ENCODE data around the gene CCR7.

Gene CCR7

DNA sequence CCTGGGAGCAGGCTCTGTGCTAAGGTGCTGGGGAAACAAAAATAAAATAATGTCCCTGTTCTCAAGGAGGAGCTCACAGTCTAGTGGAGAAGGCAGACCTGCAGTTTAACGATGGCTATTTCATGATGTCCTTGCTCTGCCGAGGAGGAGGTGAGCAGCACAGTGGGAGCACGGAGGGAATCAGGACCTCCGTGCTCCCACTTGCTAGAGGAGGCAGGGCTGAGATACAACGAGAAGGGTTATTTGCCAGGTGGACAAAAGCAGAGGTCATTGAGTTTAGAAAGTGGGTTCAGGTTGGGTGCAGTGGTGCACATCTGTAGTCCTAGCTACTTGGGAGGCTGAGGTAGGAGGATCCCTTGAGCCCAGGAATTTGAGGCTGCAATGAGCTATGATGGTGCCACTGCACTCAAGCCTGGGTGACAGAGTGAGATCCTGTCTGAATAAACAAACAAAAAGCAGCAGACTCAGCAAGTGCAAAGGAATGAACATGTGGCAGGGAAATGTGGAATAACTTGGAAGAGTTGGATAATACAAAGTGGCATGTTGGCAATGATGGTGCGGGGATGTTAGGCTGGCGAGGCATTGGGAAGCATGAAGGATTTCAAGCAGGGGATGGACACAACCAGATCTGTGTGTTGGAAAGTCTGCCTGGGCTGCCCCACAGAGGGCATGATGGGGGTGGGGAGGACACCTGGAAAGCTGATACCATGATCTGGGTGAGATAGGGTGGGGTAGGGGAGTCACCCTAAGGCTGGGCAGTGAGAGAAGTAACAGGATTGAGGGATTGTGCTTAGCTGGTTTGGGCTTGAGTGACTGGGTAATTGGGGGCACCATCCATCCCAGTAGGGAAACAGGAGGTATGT, 51.0 kb downstream of the CCR7 start:
- TF ChIP-seq, protein P1, sequence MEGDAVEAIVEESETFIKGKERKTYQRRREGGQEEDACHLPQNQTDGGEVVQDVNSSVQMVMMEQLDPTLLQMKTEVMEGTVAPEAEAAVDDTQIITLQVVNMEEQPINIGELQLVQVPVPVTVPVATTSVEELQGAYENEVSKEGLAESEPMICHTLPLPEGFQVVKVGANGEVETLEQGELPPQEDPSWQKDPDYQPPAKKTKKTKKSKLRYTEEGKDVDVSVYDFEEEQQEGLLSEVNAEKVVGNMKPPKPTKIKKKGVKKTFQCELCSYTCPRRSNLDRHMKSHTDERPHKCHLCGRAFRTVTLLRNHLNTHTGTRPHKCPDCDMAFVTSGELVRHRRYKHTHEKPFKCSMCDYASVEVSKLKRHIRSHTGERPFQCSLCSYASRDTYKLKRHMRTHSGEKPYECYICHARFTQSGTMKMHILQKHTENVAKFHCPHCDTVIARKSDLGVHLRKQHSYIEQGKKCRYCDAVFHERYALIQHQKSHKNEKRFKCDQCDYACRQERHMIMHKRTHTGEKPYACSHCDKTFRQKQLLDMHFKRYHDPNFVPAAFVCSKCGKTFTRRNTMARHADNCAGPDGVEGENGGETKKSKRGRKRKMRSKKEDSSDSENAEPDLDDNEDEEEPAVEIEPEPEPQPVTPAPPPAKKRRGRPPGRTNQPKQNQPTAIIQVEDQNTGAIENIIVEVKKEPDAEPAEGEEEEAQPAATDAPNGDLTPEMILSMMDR (IDR thresholded peaks at IDR 0.05; ENCODE audit: low read depth, low read length) = no peak
- H3K4me3 ChIP-seq (ENCODE audit: low read depth, low read length) = no peak overlapping the region

DNA sequence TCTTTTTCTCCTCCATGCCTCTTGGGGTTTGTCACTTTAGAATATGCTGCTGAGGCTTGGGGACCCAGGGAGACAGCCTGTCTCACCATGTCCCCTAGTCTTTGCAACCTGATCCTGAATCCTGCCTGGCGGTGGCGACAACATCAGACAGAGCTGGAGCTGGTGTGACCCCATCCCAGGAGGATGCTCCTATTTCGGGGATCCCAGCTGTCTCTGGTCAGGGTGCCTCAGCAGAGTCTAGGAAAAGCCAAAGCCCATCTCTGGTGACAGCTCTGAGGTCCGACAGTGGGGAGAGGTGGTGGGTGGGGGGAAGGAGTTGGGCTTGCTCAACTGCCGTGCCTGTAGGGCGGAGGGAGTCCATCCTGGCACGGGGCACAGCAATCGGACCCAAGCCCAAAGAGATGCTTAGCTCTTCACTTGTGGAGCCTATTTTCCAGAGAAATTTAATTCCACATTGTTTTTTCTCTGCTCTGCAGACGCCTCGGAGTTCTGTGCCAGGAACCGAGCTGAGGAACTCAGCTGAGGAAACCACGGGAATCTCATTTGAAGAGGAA, 53.5 kb downstream of the CCR7 start:
- no peak overlapping the region for H3K4me3 ChIP-seq (ENCODE audit: low read depth, low read length)
- TF ChIP-seq, protein P1 (IDR thresholded peaks at IDR 0.05; ENCODE audit: low read depth, low read length) = no peak

DNA sequence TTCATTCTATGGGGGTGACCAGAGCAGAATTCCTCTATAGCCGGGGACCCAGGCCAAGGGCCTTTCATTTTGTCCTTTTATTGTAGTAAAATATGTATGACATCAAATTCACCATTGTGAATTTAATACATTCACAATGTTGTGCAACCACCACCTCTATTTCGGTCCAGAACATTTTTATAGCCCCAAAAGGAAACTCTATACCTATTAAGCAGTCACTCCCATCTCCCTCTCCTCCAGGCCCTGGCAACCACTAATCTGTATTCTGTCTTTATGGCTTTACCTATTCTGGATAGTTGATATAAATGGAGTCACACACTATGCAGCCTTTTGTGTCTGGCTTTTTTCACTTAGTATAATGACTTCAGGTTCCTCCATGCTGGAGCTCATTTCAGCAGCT, 54.1 kb downstream of the CCR7 start:
- H3K4me3 ChIP-seq (ENCODE audit: low read depth, low read length) = no peak overlapping the region
- TF ChIP-seq, protein P1 (IDR thresholded peaks at IDR 0.05; ENCODE audit: low read depth, low read length) = no peak

DNA sequence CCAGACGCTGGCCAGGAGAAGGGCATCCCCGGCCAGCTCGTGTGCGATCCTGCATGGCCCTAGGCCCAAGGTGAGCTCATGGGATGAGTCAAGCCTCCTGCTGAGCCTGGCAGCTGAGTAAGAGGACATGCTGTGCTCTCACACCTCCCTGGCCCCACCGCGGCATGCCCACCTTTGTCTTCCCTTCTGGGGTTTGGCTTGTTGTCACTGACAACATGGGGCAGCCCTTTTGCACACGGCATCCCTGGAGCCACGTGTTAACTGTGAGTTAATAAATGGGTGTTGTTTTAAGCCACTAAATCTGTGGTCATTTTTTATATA, 55.0 kb downstream of the CCR7 start:
- TF ChIP-seq, protein P1 (IDR thresholded peaks at IDR 0.05; ENCODE audit: low read depth, low read length) = no peak
- H3K4me3 ChIP-seq (ENCODE audit: low read depth, low read length) = no peak overlapping the region

DNA sequence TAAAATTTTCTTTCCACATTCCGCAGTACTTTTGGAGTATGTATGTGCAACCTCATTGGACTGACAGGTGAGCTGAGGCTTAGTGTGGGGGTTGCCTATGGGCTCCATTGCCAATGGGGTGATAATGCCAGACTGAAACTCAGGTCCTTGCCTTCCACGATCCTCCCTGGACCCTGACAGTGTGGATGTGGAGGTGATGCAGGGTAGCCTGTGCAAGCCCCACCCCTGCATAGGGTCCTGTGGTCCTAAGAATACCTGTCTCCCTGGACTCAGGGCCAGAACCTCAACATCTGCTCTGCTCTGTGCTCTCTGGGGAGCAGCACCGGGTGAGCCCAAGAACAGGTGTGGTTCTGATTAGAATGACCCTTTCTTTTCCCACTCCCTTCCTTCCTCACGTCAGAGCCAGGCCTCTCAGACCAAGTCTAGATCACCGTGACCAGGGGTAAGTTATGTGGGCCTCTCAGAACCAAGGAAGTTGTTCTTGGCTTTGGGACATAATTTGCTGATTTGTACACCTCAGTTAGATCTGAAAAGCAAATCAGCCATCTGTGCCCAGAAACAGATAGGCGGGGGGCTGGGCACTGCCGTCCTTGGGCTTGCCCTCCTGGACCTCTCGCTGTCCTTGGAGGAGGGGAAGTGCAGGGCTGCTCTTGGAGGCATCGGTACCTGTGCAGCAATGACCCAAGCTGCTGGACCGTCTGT, 55.5 kb downstream of the CCR7 start:
- TF ChIP-seq, protein P1 (IDR thresholded peaks at IDR 0.05; ENCODE audit: low read depth, low read length) = no peak
- H3K4me3 ChIP-seq (ENCODE audit: low read depth, low read length) = no peak overlapping the region

DNA sequence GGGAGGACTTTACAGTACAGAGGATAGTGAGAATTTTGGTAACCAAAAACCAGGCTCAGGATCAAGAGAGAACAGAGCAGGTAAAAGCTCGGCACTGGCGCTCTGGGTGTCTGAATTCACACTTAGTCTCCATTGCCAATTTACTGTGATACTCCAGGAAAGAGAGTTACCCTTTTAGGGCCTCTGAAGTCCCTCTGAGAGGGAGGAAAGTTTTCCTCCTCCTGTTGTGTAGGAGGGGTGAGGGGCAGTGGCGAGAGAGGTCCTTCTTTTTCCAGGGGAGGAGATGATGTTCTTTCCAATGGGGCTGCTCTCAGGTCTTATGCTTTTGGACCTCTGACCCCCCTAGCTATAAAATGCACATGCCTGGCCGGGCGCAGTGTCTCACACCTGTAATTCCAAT, 58.5 kb downstream of the CCR7 start:
- no peak overlapping the region for H3K4me3 ChIP-seq (ENCODE audit: low read depth, low read length)
- TF ChIP-seq, protein P1 (IDR thresholded peaks at IDR 0.05; ENCODE audit: low read depth, low read length) = no peak
